ENCODE measurements around the gene SLC26A4.

Gene SLC26A4

DNA sequence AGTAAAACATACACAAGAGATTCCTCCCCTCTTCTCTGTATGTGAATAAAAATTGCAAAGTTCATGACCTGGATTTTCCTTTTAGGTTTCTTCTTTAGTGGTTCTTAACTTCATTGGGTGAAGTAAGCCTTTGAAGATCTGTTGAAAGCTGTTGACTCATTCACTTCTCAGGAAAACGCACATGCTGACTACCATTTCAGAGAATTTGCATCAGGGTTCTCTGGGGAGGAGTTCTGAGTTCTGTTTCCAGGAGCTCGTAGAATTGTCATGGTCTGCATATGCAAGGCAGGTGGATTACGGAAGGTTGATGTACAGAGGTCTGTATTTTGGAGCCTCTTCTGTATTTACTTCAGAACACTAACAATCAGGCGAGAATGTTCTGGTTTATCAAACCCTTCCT is 962 bp upstream of the SLC26A4 start:
- no peak for DNase-seq (ENCODE audit: low read depth in 2 of 2, low spot score in 1 of 2)

DNA sequence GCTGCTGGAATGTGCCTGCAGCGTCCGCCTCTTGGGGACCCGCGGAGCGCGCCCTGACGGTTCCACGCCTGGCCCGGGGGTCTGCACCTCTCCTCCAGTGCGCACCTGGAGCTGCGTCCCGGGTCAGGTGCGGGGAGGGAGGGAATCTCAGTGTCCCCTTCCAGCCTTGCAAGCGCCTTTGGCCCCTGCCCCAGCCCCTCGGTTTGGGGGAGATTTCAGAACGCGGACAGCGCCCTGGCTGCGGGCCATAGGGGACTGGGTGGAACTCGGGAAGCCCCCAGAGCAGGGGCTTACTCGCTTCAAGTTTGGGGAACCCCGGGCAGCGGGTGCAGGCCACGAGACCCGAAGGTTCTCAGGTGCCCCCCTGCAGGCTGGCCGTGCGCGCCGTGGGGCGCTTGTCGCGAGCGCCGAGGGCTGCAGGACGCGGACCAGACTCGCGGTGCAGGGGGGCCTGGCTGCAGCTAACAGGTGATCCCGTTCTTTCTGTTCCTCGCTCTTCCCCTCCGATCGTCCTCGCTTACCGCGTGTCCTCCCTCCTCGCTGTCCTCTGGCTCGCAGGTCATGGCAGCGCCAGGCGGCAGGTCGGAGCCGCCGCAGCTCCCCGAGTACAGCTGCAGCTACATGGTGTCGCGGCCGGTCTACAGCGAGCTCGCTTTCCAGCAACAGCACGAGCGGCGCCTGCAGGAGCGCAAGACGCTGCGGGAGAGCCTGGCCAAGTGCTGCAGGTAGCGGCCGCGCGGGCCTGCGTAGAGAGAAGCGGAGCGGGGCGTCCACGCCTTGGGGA is 645 bp downstream of the SLC26A4 start:
- DNase-seq (ENCODE audit: low read depth in 2 of 2, low spot score in 1 of 2) = no peak

DNA sequence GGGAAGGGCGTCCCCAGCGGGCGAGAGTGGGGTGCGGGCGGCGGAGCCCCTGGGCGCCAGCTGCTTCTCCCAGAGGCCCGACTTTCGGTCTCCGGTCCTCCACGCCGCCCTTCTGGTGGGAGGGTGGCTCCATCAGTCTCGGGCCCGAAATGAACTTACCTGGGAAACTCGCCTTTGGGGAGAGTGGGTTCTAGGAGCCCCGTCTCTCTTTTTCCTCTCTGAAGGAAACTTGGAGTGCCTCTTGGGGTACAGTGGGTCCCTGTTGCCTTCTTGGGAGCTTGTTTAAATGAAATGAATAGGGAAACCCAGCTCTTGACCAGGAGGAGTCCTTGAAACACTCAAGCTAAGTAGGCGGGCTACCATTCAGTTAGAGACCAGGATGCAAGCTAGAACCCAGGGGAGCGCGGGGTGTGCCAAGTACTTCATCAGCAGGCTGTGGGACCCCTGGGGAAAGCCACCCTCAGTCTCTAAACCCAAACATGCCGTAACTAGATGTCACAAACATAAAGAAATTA is 1.3 kb downstream of the SLC26A4 start:
- no peak for DNase-seq (ENCODE audit: low read depth in 2 of 2, low spot score in 1 of 2)

DNA sequence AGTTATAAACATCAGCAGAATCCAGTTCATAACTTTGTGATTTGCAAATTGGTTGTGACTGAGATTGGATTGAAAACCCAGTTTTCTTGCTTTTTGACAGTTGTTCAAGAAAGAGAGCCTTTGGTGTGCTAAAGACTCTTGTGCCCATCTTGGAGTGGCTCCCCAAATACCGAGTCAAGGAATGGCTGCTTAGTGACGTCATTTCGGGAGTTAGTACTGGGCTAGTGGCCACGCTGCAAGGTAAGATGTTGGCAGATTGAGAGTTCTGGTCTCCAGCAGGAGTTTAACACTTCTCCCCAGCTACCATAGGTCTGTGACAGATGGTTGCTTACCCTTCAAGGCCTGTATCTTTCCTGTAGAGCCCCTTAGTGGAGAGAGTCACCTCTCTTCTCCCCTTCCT is 2.6 kb downstream of the SLC26A4 start:
- DNase-seq (ENCODE audit: low read depth in 2 of 2, low spot score in 1 of 2) = no peak

DNA sequence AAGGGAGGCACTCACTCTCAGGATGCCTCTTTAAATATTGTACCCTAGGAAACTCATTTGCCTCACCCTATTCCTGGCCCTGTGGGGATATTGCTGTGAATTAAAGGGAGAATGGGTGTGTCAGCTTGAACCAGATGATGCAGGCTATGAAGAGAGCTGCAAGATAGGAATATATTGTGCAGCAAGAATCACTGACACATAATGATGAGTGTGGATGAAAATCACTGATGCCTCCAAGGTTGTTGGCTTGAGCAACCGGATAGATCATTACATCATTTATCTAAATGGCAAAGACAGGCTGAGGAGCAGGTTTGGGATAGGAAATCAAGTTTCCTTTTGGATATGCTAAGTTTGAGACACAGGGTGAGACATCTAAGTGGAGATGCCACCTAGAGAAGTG is 6.2 kb downstream of the SLC26A4 start:
- no peak for DNase-seq (ENCODE audit: low read depth in 2 of 2, low spot score in 1 of 2)

DNA sequence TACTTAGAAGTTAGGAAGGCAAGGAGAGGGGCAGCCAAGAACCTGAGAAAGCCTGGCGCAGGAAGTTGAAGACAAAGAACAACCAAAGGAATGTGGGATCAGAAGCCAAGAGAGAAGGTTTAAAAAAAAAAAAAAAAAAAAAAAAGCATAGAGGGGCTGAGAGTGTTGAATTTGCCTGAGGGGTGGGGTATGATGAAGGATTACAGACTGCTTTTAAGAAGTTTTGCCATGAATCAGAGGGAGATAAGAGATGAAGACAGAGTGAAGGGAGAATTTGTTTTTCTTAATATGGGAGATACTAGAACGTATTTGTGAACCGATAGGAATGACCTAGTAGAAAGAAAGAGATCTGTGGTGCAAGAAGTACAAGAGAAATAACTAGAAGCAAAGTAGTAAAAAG is 6.7 kb downstream of the SLC26A4 start:
- DNase-seq (ENCODE audit: low read depth in 2 of 2, low spot score in 1 of 2) = no peak

DNA sequence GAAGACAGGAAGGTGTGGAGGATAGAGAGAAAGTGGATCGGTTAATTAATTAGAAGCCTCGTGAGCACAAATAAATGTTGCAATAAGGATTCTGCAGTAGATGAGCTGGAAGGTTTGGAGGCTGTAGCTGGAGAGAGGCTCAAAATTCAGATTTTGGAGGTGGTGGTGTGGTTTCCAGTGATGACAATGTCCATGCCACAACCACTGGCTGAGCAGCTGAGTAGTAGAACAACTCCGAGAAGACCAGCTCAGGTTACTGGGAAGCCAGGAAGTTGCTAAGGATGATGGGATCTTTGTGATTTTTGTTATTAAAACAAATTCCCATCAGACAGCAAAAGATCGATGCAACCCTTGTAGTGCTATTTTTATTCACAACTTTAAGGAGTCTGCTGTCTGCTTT is 7.7 kb downstream of the SLC26A4 start:
- no peak for DNase-seq (ENCODE audit: low read depth in 2 of 2, low spot score in 1 of 2)

DNA sequence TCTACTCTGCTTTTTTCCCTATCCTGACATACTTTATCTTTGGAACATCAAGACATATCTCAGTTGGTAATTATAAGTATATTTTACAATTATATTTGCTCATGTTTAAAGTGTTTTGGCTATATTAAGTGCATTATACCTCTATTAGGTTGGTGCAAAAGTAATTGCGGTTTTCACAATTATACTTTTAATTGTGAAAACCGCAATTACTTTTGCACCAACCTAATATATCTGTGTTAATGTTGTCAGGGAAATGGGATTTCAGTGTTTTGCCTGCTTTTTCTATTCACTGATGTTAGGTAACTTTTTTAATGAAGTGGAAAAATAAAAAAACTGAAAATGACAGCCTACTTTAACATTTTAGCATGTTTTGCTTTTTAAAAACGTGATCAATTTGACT is 11.6 kb downstream of the SLC26A4 start:
- DNase-seq (ENCODE audit: low read depth in 2 of 2, low spot score in 1 of 2) = no peak

DNA sequence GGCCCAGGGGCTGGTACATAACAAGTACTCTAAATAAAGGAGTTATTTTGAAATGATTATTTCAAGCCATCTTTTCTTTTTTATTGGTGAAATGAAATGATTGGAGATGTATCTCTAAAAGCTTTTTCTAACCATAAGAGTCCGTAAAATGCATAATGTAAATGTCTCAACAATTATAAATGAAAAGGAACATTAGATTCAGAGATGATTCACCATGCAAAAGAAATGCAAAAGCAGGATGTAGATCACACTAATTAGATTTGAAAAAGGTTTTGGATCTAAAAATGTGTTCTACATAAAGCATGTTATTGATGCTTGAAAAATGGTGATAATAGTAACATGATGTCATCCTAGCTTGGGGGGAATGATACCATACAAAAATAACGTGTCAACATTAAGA is 15.6 kb downstream of the SLC26A4 start:
- DNase-seq (ENCODE audit: low read depth in 2 of 2, low spot score in 1 of 2) = no peak

DNA sequence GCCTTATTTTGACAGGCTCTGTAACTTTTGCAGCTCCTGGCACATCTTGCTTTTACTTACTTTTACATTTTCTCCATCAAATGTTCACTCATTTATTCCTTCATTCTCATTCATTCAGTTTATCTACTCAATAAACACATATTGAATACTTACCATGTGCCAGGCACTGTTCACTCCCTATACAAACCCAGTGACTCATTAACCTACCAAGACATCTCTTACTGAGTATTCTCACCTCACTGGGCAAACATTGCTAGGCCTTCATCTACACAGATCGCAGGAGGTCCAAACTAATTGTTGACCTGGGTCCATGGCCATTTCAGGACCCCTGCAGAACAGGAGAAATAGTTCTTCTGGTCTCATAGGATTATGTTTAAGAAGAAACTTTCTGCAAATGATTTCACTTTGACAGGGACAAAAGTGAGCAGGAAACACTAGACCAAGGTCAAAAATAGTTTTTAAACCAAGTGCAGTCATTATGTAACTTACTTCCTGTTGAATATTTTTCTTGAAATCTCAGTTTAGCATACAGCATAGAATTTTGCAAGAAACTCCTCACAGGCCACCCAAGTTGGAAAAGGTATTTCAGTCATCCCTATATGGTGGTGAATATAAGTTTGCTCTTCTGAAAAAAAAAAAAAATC is 17.6 kb downstream of the SLC26A4 start:
- DNase-seq (ENCODE audit: low read depth in 2 of 2, low spot score in 1 of 2) = no peak

DNA sequence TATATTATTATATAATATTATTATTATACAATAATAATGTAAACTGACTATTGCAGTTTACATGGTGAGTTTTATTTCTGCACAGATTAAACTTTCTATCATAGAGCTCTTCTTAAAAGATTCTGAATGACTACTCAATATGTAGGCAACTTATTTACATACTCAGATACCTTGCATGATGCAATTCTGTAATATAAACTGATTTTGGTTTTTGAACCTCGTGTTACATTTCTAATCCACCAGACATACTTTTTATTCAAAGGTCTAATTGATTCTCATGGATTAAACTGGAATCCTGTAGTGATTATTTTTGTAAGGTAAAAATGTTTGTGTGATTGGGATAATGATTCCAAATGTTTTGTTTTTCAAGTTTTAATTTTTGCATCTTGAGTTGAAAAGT is 19.9 kb downstream of the SLC26A4 start:
- no peak for DNase-seq (ENCODE audit: low read depth in 2 of 2, low spot score in 1 of 2)

DNA sequence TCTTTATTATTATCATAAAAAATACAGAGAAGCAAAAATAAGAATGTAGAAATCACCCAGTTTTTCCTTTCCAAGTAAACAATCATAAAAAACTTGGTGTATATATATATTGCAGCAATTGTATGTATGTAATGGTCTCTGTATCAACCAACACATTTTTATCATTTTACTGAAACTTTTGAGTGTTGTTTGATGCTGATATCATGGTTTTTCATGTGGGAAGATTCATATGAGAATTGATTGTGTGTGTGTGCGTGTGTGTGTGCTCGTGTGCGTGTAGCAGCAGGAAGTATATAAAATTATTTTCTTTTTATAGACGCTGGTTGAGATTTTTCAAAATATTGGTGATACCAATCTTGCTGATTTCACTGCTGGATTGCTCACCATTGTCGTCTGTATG is 22.3 kb downstream of the SLC26A4 start:
- no peak for DNase-seq (ENCODE audit: low read depth in 2 of 2, low spot score in 1 of 2)

DNA sequence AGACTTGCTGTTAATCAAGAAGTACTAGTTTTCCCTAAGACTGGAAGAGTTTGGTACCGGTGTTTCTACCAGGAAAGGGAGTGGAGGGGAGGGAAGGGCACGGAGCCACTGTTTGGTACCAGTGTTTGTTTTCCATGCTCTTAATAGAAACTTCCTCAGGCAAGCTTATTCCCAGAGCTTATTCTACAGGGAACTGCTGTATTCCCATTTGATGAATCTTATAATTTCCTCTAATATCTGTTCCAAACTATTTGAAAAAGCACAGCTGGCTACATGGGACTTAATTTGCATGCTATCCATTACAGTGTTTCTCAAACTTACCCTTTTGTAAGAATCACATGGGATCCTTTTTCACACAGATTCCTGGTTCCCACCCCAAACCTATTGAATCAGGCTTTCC is 23.7 kb downstream of the SLC26A4 start:
- DNase-seq (ENCODE audit: low read depth in 2 of 2, low spot score in 1 of 2) = no peak

DNA sequence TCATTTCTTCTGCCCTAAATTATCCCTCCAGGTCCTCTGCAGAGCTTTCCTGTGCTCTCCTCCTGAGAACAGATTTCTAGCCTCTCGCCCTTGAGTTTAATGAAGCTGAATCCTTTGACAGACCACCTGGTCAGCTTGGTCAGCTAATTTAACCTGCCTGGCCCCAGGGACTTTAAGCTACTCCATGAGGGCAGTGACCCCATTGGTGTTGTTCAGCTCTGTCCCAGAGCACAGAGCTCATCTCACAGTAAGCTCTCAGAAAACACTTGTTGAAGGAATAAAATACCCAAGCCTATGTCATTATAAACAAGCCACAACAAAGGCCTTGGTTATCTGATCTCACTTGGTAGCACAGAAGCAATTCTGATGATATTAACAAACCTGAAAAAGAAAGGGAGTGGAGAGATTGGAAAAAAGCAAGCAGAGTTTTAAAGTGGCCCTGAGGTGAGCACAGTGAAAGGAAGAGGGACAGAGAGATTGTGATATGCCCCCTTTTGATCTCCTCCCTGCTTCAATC is 24.4 kb downstream of the SLC26A4 start:
- DNase-seq (ENCODE audit: low read depth in 2 of 2, low spot score in 1 of 2) = no peak

DNA sequence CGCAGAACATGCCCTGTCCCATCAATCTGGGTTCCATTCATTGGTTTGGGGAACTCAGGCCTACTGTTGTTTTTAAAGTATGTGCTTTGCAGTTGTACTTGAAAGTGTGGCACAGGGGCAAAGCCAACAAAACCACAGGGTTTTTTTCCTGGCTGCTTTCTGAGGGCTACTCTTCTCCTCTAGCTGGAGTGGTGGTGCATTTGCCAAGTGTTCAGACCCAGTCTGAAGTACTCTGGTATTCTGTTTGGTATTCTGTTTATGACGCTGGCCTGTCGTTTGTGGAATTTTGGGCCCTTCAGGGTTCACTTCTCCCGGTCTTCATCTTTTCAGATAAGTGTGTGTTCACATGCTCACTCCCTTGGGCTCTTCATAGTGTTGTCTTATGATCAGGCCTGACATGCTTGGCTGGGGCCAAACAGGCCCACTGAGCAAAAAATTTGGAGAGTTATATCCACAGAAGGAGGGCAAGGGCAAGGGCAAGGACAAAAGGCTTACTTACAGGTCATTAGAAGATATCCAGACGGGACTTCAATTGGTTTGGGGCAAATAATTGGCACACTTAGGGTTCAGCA is 26.3 kb downstream of the SLC26A4 start:
- no peak for DNase-seq (ENCODE audit: low read depth in 2 of 2, low spot score in 1 of 2)

DNA sequence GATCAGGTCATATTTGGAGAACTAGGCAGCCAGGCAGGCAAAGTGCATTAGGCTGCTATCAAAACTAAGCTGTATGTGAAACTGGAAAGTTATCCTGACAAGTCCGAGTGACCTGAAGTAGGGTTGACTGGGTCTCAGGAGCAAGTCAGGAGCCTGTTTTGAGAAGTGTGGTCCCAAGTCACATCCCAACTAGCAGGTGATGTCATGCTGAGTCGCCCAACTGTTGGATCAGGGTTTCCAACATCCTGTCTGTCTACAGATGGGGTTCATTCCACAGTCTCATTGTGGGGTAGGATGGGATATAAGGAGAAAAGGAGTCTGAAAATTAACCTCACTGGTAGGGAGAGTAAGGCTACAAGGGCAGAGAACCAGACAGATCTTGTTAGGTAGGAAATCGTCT is 27.0 kb downstream of the SLC26A4 start:
- DNase-seq (ENCODE audit: low read depth in 2 of 2, low spot score in 1 of 2) = no peak

DNA sequence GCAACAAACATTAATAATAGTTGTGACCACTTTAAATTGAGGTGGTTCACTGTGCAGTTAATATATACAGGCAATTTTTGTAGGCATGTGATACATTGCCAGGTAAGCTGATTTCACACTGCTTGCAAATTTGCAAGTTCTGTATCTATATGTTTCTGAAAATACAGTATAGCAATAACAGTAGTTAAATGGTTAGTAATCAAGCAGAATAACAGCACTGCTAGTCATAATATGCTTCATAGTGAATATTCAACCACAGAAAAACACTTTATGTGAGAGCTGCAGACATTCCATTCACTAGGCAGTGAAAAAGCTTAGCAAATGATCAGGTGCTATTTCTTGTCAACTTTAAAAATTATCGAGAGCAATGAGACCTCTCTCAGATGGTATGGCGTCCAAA is 28.9 kb downstream of the SLC26A4 start:
- DNase-seq (ENCODE audit: low read depth in 2 of 2, low spot score in 1 of 2) = no peak

DNA sequence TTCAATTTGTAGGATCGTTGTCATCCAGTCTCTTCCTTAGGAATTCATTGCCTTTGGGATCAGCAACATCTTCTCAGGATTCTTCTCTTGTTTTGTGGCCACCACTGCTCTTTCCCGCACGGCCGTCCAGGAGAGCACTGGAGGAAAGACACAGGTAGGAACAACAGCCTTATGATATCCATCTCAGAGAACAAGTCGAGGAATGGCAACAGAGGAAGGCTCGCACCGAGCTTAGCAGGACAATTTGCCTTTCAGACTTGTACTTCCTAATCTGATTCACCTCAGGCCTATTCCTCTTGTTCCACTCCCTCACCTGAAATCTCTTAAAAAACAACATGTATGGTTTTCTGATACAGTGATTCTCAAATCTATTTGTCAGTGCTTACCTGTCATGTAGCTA is 29.5 kb downstream of the SLC26A4 start:
- no peak for DNase-seq (ENCODE audit: low read depth in 2 of 2, low spot score in 1 of 2)

DNA sequence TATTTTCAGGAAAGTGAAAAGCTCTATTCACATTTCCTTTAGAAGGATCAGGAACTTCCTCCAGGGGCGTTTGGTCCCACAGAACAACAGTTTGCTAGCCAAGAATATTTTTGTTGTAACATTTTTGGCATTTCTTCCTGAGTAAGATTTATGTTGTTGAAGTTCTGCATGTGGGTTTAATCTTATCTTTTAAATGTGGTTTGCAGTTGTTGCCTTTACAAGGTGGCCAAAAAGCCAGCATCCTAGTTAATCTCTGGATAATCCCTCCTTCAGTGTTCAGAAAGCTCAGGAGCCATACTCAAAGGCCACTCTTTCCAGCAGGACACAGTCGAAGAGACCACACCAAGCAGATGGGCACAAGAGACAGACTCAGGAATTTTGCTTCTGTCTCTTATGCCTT is 30.0 kb downstream of the SLC26A4 start:
- DNase-seq (ENCODE audit: low read depth in 2 of 2, low spot score in 1 of 2) = no peak

DNA sequence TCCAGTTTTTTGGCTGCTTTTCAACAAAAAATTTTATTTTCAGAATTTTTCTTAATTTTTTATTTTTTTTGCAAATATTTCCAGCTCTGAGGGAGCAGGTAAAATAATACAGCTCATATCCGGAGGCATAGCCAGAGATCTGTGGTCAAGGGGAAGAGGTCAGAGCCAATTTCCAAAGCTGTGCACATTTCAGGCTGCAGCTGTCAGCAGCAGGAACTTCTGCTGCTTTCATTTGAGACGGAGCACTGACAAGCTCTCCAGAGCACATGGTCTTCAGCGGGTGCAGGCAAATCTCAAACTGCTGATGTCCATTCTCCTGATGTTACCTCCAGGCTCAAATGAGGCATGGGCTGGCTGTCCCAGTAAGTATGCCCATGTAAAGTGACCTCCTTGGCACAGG is 31.1 kb downstream of the SLC26A4 start:
- no peak for DNase-seq (ENCODE audit: low read depth in 2 of 2, low spot score in 1 of 2)

DNA sequence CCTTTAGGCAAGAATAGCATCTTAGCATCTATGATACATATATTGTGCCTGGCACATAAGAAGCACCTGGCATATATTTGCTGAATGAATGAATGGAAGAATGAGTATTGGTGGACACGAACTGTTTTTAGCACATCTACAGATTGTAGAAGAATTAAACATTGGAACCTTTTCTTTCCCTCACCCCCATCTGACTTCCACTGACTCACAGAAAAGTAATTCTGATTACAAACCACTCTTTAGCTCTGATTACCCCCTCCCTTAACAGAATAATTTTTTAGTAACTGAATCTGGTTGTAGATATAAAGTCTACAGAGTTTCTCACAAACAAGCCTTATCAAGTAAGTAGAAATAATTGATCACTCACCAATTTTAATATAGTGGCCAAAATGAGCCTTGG is 31.9 kb downstream of the SLC26A4 start:
- no peak for DNase-seq (ENCODE audit: low read depth in 2 of 2, low spot score in 1 of 2)

DNA sequence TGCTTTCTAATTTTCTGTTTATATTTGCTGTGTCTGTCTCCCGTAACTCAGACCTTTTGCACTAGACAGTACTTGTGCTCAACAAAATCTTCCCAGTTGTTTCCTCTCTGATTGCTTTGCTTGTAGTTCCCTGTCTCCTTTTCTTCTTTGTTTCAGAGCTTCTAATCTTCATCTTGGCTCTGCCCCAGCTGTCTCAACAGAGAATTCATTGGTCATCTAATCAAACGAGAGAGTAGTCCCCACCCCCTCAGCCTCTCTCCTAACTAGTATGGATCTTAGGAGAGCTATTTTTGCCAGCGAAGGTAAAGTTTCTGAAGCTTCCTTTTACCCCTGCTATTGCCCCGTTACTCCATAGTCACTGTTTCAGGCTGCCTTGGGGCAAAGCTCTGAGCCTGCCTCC is 32.8 kb downstream of the SLC26A4 start:
- no peak for DNase-seq (ENCODE audit: low read depth in 2 of 2, low spot score in 1 of 2)

All from stimulated activated CD8-positive, alpha-beta memory T cell treated with anti-CD3 and anti-CD28 coated beads, Interleukin-4, amount 100 ng/mL, for 1 hour (primary cell).